IPS-11a (cell line): ENCODE data around the gene TSPAN11.

Experiments used
- H3K4me3 ChIP-seq: one replicate; pipeline ENCODE4 v1.5.1; 2013; ENCODE audit warnings: low read depth, low read length, control low read depth

Gene TSPAN11

DNA sequence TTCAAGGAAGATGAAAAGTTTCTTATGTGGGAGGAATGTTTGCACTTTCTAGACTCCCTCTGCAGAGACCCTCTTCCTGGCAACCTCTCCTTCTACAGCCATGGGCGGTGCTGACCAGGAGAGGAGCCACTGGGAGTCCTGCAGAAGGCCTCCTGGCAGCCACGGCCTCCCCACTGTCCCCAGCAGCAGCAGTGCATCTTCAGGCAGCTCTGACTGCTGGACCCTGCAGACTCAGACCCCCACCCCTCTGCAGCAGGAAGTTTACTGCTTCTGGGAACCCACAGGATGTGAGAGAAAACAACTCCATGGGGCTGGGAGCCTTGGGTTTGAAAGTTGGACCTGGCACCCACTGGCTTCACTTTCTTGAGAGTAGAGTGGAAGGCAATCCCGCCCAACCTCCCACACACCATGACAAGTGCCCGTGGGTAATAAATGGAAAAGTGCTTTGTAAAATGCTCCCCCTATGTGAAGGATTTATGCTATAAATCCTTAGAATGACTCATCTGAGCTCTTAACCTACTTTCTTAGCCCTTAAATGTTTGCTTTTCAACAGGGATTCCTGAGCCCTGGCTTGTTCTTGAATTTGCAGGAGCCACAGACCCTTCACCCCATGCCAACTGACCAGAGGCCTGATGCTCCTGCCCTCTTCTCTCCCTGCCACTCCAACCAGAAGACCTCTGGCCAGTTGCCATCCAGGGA lies 109.6 kb downstream of the TSPAN11 start:
- H3K4me3 ChIP-seq: no peak overlapping the region

DNA sequence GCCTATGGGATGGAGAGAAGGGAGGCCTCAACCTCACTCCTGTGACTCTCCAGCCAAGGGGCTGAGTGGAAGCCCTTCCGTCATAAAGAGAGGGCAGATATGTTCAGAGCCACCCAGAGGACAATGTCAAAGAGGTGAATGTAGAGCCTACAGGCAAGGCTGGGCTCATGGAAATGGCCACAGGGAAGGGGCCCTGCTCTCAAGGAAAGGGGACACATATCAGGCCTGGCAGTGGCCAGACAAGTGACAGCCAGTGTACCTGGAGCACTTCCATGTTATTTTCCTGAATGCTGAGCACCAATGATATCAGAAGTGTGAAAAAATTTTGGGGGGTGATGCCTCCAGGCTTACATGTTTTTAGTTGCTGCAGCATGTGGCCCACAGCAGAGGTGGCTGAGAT lies 110.5 kb downstream of the TSPAN11 start:
- H3K4me3 ChIP-seq: no peak overlapping the region

DNA sequence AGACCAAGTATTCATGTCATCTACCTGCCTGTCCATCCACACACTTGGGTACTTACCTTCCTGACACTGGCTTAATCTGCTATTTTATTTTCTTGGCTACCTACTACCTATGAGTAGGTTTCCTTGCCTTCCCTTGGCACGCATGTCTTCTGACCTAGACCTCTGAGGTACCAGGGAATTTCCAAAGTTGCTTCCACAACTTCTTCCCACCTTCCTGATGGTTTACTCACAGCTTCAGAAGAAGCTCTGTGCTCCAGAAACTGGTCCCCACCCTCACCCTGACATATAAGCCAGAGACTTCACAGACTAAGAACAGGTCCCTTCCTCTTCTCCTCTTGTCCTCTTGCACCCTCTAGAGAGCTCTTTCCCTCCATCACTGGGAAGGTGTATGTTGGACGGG lies 111.4 kb downstream of the TSPAN11 start:
- H3K4me3 ChIP-seq: no peak overlapping the region

DNA sequence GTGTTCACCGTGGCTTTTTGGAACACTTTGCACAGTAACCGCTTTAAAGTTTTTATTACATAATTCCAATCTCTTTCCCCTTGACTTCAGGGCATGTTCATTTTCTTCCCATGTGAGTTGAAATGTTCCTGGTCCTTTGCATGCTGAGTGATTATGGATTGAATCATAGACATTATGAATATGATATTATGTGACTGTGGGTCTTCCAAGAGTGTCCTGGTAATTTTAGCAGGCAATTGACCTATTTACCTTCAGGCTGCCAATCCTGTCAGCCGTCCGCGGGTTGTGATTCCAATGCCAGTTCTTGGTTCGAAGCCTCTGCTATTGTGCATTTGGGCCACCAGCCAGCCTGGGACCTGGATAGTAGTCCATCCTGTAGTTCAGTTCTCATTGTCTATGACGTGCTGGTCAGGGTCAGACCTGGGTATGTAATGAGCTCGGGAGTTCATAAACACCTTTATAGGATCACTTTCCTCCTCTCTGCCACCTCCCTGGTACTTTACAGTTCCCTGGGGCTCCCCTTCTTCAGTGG lies 114.6 kb downstream of the TSPAN11 start:
- H3K4me3 ChIP-seq: no peak overlapping the region
